Neural progenitor cell (in vitro differentiated cells): ENCODE data around the gene CAPN15. TPM values are rescaled to one million over a fixed set of nuclear protein-coding genes. Genes with fewer than 3 reads are reported as not detected.
A peak's percentile ranks its signal among the peaks of the same experiment; 100 is the strongest.

Source experiments
- DNase-seq: peaks from one replicate; pipeline ENCODE4 v3.0.0-alpha.2; 2016; ENCODE audit warnings: low spot score
- H2AFZ ChIP-seq: fragments of 200-600 bp; sonication (generic); replicated peaks from 2 replicates; pipeline ENCODE4 v1.6.1; 2016; ENCODE audit warnings: antibody characterized with exemption
- H3F3A ChIP-seq: fragments of 200-600 bp; sonication (generic); 2 replicates; pipeline ENCODE4 v1.6.1; 2016; ENCODE audit warnings: antibody characterized with exemption, low read depth
- H3K27ac ChIP-seq: fragments of 200-600 bp; sonication (generic); 2 replicates; pipeline ENCODE4 v1.5.1; 2016; ENCODE audit warnings: mild to moderate bottlenecking
- H3K27me3 ChIP-seq: fragments of 200-600 bp; sonication (generic); 2 replicates; pipeline ENCODE4 v1.6.1; 2016; ENCODE audit warnings: mild to moderate bottlenecking, moderate library complexity
- H3K36me3 ChIP-seq: fragments of 200-600 bp; sonication (generic); 2 replicates; pipeline ENCODE4 v1.5.1; 2016
- H3K4me1 ChIP-seq: fragments of 200-600 bp; sonication (generic); 2 replicates; pipeline ENCODE4 v1.6.1; 2016; ENCODE audit warnings: mixed run types
- H3K4me2 ChIP-seq: fragments of 200-600 bp; sonication (generic); 2 replicates; pipeline ENCODE4 v1.6.1; 2016
- H3K4me3 ChIP-seq: fragments of 200-600 bp; sonication (generic); 2 replicates; pipeline ENCODE4 v1.5.1; 2016
- H3K79me2 ChIP-seq: fragments of 200-600 bp; sonication (generic); 2 replicates; pipeline ENCODE4 v1.6.1; 2016; ENCODE audit warnings: low read depth
- H3K9ac ChIP-seq: fragments of 200-600 bp; sonication (generic); 2 replicates; pipeline ENCODE4 v1.6.1; 2016
- H3K9me3 ChIP-seq: fragments of 200-600 bp; sonication (generic); 2 replicates; pipeline ENCODE4 v1.5.1; 2016; ENCODE audit warnings: low read depth
- H4K20me1 ChIP-seq: fragments of 200-600 bp; sonication (generic); 2 replicates; pipeline ENCODE4 v1.6.1; 2016; ENCODE audit warnings: low read depth
- H3K27ac Mint-ChIP-seq: 3 replicates; pipeline ENCODE4 v1.8.0; 2021; ENCODE audit warnings: mixed read lengths
- H3K27me3 Mint-ChIP-seq: 2 replicates; pipeline ENCODE4 v1.8.0; 2022; ENCODE audit warnings: low read depth, mild to moderate bottlenecking, inconsistent platforms, moderate library complexity, mixed read lengths; ENCODE audit not compliant: insufficient read depth
- H3K36me3 Mint-ChIP-seq: 3 replicates; pipeline ENCODE4 v1.8.0; 2021; ENCODE audit warnings: mixed read lengths
- H3K4me1 Mint-ChIP-seq: 3 replicates; pipeline ENCODE4 v1.8.0; 2021; ENCODE audit warnings: mixed read lengths
- H3K4me3 Mint-ChIP-seq: 3 replicates; pipeline ENCODE4 v1.8.0; 2021; ENCODE audit warnings: mild to moderate bottlenecking, moderate library complexity, mixed read lengths
- H3K9me3 Mint-ChIP-seq: 3 replicates; pipeline ENCODE4 v1.8.0; 2020; ENCODE audit warnings: mixed read lengths
- EZH2 ChIP-seq: fragments of 200-600 bp; sonication (generic); IDR thresholded peaks from 2 replicates; pipeline ENCODE4 v1.6.1; 2017; ENCODE audit warnings: antibody characterized with exemption, mild to moderate bottlenecking, moderate library complexity
- EZH2phosphoT487 ChIP-seq: fragments of 200-600 bp; sonication (generic); IDR thresholded peaks from 2 replicates; pipeline ENCODE4 v1.6.1; 2017; ENCODE audit warnings: antibody characterized with exemption
- total RNA-seq: library from RNA; depleted of rRNA; stranded (reverse); fragments of >200 nt; gene quantifications from 2 replicates; pipeline ENCODE4 v1.2.3, GENCODE V29; 2015; ENCODE audit warnings: low replicate concordance
- TF ChIP-seq, protein P1 (sequence below): fragments of 200-600 bp; sonication (generic); IDR thresholded peaks from 2 replicates; pipeline ENCODE4 v1.5.1; 2017; ENCODE audit warnings: antibody characterized with exemption, mild to moderate bottlenecking

The CAPN15 gene
- total RNA-seq, 1 donor from 2014 or later = 6.8 TPM

GRCh38 chr16:519841-520687 lies 7.4 kb upstream of the CAPN15 start:
- Mint-ChIP-seq H3K36me3 (peaks cover 6% of the 10 kb centered on the region), H3K27ac (no peak overlapping the region), H3K4me3 (no peak overlapping the region), H3K9me3 (no peaks in the 10 kb centered on the region), H3K4me1 (no peaks in the 10 kb centered on the region), H3K27me3 (no peaks in the 10 kb centered on the region)
- no peaks in the 10 kb centered on the region for H3K9me3 ChIP-seq
- no peaks in the 10 kb centered on the region for H3K27me3 ChIP-seq
- no peak for DNase-seq
- H3K79me2 ChIP-seq = no peaks in the 10 kb centered on the region
- TF ChIP-seq, protein P1, sequence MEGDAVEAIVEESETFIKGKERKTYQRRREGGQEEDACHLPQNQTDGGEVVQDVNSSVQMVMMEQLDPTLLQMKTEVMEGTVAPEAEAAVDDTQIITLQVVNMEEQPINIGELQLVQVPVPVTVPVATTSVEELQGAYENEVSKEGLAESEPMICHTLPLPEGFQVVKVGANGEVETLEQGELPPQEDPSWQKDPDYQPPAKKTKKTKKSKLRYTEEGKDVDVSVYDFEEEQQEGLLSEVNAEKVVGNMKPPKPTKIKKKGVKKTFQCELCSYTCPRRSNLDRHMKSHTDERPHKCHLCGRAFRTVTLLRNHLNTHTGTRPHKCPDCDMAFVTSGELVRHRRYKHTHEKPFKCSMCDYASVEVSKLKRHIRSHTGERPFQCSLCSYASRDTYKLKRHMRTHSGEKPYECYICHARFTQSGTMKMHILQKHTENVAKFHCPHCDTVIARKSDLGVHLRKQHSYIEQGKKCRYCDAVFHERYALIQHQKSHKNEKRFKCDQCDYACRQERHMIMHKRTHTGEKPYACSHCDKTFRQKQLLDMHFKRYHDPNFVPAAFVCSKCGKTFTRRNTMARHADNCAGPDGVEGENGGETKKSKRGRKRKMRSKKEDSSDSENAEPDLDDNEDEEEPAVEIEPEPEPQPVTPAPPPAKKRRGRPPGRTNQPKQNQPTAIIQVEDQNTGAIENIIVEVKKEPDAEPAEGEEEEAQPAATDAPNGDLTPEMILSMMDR = no peak
- TF ChIP-seq EZH2 = no peak
- TF ChIP-seq EZH2phosphoT487 = no peak
- H4K20me1 ChIP-seq = peaks cover 14% of the 10 kb centered on the region
- H3F3A ChIP-seq = peaks cover 7% of the 10 kb centered on the region
- no peak overlapping the region for H3K27ac ChIP-seq
- H3K9ac ChIP-seq = no peak overlapping the region
- no peak overlapping the region for H3K4me2 ChIP-seq
- no peak overlapping the region for H3K4me3 ChIP-seq
- H2AFZ ChIP-seq = no peak overlapping the region
- H3K4me1 ChIP-seq = no peaks in the 10 kb centered on the region
- H3K36me3 ChIP-seq = no peaks in the 10 kb centered on the region

DNA sequence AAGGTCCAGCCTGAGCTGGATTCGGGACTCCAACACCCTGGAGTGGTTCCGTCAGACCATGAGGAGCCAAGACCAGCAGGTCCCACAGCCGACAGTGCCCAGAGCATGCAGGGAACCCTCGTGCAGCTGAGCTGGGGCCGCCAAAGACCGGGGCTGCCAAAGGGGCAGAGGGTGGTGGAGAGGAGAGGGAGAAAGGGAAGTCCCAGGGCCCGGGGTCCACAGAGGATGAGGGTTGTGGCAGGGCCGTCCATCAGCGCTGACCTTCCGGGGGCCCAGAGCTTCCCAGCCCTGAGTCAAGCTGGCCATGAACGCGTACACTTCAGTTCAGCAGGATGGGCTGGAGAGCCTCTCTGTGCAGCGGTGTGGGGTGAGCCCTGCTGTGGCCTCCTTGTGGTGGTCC lies 6.7 kb upstream of the CAPN15 start:
- Mint-ChIP-seq H3K27me3 (peaks cover 3% of the 10 kb centered on the region), H3K27ac (no peak overlapping the region), H3K36me3 (peaks cover 7% of the 10 kb centered on the region), H3K9me3 (no peaks in the 10 kb centered on the region), H3K4me1 (peaks cover 6% of the 10 kb centered on the region), H3K4me3 (no peak overlapping the region)
- TF ChIP-seq EZH2 (no peak), EZH2phosphoT487 (no peak)
- TF ChIP-seq, protein P1 = no peak
- no peak overlapping the region for H3K4me3 ChIP-seq
- no peak overlapping the region for H3K9ac ChIP-seq
- H3F3A ChIP-seq = peaks cover 7% of the 10 kb centered on the region
- H4K20me1 ChIP-seq = peaks cover 22% of the 10 kb centered on the region
- peaks cover 3% of the 10 kb centered on the region for H3K79me2 ChIP-seq
- H3K4me1 ChIP-seq = no peaks in the 10 kb centered on the region
- no peak for DNase-seq
- H3K36me3 ChIP-seq = no peaks in the 10 kb centered on the region
- no peak overlapping the region for H3K27ac ChIP-seq
- no peak overlapping the region for H2AFZ ChIP-seq
- H3K9me3 ChIP-seq = no peaks in the 10 kb centered on the region
- no peaks in the 10 kb centered on the region for H3K27me3 ChIP-seq
- no peak overlapping the region for H3K4me2 ChIP-seq

DNA sequence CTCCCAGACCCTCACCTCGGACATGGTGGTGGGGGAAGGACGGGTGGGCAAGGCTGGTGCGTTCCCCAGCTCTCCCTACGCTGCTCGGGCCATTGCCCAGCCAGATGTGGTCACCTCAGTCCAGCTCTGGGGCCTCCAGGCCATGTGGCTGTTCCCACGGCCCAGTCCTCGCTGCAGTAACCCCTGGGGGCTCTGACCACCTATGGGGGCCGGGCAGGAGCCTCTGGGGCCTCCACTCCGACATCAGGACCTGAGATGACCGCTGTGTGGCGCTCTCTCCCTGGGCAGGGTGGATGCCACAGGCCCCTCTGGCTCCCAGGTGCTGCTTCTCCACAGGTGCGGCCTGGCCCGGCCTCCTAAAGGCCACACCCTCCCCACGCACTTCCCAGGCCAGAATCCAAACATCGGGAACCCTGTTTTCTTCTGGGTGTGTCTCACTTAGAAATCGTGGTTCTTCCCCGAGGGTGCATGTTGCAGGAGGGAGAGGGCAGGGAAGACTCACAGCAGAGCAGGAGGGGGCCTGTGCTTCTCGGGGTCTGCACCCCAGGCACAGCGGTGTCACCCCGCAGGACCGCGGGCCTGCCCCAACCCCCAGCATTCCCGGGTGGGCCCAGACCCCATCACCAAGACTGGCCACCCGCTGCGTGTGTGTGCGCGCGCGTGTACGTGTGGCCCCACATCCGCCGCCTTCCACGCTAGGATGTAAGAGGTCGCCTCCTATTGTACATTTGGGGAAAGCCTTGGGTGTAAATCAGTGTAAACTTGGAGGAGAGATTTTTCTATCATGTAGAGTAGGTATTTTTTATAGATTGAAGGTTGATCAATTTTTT lies 5.9 kb upstream of the CAPN15 start:
- H3K4me1 ChIP-seq = no peaks in the 10 kb centered on the region
- no peak for DNase-seq
- H3K9me3 ChIP-seq = no peaks in the 10 kb centered on the region
- H3K36me3 Mint-ChIP-seq = peaks cover 5% of the 10 kb centered on the region
- peaks cover 9% of the 10 kb centered on the region for H3K4me1 Mint-ChIP-seq
- H3K79me2 ChIP-seq = peaks cover 10% of the 10 kb centered on the region
- H3K27ac ChIP-seq = no peak overlapping the region
- no peak for TF ChIP-seq EZH2
- no peak for TF ChIP-seq EZH2phosphoT487
- TF ChIP-seq, protein P1 = peak; percentile 35
- no peaks in the 10 kb centered on the region for H3K27me3 ChIP-seq
- H3K9ac ChIP-seq = no peak overlapping the region
- H3K4me2 ChIP-seq = no peak overlapping the region
- no peaks in the 10 kb centered on the region for H3K9me3 Mint-ChIP-seq
- no peaks in the 10 kb centered on the region for H3K36me3 ChIP-seq
- H3K4me3 ChIP-seq = no peak overlapping the region
- no peak overlapping the region for H3K4me3 Mint-ChIP-seq
- H2AFZ ChIP-seq = no peak overlapping the region
- peaks cover 29% of the 10 kb centered on the region for H4K20me1 ChIP-seq
- H3K27ac Mint-ChIP-seq = no peak overlapping the region
- peaks cover 7% of the 10 kb centered on the region for H3F3A ChIP-seq
- H3K27me3 Mint-ChIP-seq = peaks cover 5% of the 10 kb centered on the region
